HG03135 (cell line): ENCODE measurements around the gene TEAD1.

Experiments used
- ATAC-seq: cut with Tn5 transposase; IDR thresholded peaks from one replicate; pipeline ENCODE4 v1.9.1; 2021; ENCODE audit warnings: mild to moderate bottlenecking, moderate library complexity; ENCODE audit not compliant: unreplicated experiment

The TEAD1 gene

DNA sequence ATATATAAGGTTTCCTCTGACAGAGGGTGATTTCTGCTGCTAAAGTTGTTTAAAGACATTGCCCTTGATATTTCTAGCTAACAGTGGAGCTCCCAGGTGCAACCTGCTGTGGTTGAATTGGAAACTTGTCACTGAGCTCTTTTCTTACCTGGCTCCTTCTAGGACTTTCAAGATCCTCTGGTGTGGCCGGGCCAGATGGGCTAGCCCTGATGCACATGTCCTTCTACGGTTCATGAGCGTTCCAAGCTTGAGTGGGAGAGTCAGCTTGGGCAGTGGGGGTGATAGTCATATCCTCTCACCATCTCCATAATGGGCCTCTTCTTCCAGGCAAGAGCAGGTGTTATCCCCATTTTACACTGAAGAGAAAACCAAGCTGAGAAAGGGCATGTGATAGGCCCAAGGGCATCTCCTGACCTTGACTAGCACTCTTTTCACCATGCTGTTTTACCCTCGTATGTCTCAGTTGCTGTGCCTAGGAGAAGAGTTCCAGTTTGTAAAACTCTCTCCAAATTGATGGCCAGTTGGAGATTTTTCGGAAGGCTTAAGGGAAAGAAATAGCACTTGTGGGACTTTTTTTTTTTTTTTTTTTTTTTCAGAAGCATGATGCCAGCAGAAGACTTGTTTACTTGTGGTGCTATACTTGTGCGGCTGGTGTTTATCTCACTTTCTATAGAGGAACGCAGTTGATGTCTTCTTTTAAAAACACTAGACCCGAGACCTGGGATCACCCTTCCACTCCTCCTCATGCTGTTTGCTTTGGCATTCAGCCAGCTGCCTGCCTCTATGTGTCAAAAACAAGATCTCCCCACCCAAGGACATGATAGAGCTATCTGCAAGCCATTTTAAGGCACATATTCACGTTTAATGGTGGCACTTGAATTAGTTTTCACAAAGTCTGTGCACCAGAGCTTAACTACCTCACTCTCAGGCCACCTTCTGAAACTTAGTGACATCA lies 32.6 kb downstream of the TEAD1 start:
- no peak for ATAC-seq

DNA sequence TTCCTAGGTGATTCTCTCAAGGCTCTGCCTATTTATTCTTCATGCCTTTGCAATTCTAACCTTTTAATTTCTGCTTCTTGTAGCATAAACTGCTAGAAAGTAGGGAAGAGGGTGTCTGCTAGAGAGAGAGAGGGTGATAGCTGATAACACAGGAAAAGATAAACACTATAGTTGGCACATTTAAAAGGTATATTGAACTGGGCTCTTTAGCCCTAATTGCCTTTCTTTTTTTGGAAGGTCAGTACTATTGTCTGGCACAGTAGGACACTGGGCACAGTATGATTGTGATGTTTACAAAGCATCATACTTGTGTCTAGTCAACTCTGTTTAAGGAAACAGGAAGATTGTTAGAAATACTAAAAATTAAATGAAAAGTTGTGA lies 33.3 kb downstream of the TEAD1 start:
- no peak for ATAC-seq

DNA sequence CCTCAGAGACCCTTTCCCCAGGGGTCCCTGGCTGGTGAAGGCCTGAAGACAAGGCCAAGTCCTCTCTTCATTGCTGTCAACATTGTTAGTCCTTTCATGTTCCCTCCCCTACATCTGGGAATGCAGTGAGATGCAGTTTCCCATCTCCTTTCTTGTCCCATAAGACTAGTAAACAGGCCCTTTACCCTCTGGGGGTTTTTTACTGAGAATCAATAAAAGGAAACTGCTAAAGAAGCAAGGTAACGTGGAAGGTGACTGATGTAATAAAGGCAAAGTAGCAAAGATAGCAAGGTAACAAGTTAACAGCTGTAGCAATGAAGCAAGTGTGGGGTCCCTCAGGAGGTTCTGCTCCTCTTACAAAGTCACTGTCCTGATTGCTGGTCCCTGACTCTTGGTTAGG lies 37.3 kb downstream of the TEAD1 start:
- ATAC-seq: no peak

DNA sequence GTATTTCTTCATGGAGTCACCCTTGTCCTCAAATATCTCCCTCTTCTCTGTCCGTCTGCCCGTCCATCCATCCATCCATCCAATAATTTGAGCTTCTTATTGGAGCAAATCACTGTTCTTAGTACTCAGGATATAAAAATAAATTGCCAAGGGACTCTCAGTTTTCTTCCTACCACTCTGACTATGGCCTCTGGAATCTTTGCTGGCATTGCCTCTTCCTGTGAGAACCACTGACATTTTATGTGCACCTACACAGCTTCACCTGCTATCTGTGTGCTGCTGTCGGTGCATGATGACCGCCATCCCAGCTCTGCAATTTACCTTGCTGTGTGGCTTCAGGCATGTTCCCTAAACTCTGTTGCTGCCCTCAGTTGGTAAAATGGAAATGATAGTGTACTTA lies 37.9 kb downstream of the TEAD1 start:
- no peak for ATAC-seq

DNA sequence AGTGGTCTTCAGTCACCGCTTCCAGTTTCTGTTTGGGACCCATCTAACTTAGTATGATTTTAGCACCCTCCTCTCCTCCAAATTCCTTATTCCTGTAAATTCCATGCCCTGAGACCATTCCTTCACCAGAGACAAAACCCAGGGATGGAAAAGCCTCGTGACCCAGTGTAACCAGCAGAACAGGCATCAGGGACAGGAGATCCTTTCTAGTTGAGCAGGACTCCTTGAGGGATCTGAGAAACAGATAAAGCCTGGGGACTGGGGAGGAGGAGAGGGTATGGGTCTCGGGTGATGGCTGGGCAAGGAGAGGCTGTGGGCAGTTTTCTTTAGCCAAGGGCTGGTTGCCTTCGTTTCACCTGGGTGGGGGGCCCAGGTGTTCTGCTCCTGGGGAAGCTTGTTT lies 40.9 kb downstream of the TEAD1 start:
- no peak for ATAC-seq

DNA sequence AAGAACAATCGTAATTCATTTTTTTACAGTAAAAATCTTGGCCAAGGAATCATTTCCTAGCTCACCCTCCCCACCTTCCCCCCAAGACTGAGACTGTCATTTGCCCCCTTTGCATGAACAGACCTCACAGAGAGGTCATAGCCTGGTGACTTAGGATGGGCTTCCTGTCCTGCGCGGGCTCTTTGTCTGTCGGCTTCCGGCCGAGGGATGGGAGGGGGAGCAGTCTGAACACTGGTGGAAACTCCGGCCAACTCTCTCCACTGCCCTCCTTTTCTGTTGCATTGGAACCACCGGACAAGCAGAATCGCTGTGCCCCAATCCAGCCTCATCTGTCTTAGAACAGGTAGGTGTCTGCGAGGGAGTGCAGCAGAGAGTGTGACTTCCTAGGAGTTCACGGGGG lies 41.7 kb downstream of the TEAD1 start:
- ATAC-seq: no peak

DNA sequence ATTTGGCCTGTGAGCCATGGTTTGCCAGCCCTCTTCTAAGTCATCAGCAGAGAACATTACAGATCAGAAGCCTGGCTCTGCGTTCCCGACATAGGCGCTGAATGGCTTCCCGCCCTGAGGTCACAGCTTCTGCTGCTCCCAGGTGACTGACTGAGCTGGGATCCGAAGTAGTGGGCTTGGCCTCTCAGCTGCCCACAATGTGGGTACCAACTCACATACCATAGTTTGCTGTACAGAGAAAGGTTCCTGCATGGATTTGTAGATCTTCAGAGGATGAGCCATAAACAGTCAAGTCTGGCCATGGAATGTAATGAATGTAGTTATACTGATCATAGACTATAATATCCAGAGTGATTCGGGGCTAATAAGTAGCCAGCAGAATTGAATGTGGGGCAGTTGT lies 42.6 kb downstream of the TEAD1 start:
- ATAC-seq: no peak

DNA sequence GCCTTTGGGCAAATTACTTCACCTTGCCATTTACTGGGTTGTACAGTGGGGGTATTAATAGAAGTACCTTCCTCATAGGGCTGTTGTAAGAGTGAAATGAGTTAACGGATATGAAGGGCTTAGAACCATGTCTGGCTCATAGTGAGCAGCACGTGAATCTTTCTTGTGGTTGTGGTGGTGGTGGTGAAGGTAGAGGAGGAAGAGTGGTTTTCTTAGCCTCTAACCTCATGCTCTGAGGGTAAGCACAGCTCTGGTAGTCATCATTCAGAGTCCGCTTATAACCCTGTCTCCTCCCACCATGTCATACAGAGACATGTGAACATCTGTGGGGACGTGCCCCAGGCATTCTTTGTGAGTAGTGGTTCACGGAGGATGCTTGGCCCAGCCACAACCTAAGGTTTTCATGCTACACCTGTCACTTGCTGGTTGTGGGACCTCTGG lies 43.6 kb downstream of the TEAD1 start:
- no peak for ATAC-seq

DNA sequence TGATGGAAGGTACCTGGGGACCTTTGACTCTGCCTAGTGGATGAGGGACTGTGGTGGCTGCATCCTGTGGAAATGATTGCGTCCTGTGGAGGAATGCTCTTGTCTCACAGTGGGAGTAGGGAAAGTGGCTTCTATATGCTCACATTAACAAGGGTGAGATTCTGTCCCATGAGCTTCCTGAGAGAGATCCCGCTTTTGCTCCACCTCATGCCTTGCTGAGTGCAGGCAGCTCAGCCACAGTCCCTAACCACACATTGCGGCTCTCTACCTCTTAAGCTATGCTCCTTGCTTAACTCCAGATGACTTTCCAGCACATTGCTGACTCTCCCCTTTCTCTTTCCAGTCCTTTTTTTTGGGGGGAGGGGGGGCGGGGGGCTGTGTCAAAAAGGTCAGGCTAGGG lies 45.0 kb downstream of the TEAD1 start:
- no peak for ATAC-seq

DNA sequence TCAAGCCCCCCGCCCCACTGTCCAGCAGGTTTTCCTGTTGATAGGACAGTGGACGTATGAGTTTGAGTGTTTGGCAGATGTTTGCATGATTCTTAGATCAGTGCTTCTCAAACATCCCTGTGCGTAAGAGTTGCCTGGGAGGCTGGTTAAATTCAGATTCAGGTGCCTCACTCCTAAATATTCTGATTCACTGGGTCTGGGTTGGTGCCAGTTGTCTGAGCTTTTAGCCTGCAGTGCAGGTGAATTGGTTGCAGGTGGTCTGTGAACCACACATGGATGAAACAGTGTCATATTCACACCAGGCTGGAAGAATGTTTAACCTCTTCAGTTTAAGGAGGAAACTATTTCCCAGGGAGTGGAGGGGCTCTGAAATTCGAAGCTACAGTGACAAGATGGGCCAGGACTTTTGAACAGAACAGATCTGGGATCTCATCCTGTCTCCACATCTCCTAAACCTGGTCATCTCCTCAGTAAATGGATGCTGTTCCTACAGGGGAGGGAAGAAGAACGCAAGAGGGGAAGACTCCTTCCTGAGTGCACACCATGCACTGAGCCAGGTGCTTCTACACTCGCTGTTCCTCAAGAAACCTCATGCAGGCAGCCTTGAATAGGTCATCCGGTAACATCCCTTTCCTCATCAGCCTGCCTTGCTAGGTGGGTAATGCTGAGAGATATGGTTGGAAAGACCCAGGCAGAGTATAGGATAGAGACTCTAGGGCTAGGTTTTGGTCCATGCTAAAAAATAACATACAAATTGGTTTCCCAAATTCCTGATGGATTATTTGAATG lies 47.8 kb downstream of the TEAD1 start:
- no peak for ATAC-seq

DNA sequence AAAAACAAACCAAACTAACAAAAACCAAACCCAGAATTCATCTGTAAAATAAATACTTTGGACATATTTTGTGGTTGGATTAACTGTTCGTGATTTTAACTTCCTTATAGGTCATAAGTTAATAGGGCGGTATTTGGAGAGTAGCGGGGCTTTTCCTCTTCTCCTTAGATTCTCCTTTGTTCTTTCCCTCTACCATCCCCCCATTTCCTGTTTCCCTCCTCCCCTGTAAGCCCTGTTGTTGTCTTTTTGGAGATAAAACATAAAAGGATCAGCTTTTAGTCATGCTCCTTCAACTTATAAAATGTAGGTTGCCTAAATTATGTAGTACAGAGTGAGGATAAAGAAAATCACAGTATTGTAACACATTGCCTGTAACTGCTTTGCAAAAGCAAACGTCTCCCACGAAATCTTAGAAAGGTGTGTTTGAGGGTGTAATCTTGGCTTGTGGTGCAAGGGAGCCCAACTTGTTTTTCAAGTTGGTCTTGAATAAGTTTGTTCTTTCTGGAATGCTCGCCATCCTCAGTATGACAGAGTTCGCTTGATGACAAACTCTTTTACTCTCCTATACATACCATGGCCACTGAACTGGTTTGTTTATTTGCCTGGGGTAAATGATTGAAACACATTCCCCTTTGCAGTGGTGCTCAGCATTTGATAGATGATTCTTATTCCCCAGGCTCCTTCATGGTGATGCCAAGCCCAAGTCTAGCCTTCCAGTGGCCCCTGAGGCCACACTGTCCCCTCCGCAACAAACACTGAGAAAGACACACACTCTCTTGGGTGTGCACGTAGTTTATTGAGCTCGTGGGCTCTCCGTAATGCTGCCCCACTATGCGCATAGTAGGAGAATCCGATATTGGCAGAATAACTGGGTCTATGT lies 49.4 kb downstream of the TEAD1 start:
- no peak for ATAC-seq

DNA sequence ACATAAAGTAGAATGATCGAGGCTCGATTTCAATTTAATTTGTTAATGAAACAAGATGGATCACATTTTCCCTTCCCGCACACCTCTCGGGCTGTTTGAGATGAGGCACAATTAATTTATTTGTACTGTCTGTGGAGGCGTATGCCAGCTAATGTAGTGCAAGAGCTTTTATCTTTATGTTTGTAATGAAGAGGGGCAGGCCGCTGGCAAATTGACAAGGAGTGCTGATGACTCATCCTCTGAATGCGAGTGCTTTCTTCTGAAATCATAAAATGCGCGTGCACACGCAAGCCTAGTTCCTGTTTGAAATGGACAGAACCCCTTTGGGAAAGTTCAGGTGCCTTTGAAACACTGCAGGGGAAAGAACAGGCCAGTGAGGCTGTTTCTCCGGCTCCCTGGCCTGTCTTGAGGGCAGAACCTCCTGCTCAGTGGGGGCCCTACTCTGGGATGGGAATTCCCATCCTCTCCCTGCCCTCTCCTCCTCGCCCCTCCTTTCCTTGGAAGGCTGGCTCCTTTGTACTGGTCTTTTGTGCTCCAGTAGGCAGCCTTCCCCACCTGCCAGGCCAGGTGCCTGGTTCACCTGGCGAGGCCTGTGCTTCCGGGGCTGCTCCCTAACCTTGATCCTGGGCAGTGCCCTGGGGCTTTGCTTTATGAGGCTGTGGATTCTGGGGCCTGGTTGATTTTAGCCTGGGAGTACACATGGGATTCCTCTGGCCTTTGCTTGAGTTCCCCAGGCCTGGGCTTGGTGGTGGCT lies 50.3 kb downstream of the TEAD1 start:
- ATAC-seq: no peak

DNA sequence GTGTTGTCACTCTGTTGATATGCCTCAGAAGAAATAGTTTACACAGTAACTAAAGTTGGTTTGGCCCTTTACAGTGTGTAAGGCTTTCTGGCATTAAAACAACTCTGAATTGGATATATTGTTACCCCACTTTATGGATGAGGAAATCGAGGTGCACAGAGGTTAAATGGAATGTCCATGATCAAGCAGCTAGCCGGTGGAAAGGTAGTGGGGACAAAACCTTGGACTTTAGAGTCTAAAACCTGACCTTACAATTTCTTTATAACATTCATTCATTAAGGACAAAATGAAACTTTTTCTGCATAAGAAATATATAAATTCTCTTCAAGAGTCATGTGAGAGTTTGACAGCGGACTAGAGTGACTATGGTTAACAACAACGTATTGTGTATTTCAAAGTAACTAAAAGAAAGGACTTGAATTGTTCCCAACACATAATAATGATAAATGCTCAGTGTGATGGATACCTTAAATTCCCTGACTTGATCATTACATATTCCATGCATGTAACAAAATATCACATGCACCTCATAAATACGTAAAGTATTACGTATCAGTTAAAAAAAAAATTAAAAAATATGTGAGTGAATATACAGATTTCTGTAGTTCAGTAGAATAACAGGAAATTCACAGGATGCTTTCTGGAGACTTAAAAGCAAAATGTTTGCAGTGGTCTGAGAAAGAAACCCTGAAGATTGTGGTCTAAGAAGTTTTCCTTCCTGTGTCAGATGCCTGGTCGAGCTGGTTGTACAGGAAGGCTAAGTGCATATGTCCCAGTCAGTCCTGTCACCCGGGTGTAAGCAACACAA lies 51.0 kb downstream of the TEAD1 start:
- ATAC-seq: no peak

DNA sequence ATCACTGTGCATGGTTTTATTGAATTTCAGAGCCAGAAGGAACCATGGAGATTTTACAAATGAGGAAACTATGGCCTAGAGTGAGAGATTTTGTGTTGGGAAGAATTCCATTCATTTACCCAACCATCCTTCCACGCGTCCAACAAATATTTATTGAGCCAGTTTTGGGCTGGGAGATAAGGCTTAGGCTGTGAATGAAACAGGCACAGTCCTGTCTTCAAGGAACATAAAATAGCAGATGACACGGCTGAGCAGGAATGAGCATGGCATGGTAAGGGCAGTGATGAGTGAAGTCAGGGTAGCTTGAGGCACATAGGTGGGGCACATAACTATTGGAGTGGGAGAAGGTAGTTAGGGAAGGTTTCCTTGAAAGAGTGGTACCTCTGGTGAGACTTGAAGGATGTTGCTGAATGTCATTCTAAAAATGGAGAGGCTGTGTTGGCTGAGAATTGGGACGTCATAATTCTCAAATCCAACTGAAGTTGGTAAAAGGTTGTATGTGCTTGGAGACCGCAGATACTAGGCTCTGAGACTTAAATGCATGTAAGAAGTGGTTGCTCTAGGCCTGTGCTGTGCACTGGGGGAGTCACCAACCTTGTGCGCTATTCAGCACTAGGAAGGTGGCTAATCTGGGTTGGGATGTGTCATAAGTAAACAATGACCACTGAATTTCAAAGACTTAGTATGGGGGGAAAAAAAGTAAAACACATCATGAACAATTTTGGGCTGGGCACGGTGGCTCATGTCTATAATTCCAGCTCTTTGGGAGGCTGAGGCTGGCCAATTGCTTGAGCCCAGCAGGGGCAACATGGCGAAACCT lies 51.9 kb downstream of the TEAD1 start:
- ATAC-seq: no peak

DNA sequence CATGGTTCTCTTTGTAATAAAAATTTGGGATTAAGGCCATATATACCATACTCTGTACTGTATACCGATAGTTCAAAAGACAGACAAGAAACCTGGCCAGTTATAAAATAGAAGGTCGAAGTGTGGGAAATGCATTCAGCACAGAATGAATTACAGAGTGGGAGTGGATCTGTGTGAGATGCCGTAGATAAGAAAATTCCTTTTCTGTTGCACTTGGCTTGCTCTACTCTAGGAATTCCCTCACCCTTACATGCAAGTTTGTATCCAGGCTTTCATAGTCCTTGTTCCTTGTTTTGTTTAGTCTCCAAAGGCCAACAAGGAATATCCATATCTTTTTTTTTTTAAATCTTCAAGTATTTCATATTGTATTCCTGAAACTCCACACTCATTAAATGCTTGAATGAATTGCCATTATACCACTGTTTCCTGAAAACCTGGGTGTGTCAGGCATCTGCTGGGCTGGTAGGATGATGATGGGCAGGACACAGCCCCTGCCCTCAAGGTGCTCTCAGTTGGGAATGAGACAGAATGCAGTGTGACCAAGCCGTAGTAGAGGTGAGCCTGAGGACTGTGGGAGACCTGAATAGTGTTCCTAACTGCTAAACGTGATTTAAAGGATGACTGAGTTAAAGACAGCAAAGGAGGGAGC lies 53.5 kb downstream of the TEAD1 start:
- no peak for ATAC-seq

DNA sequence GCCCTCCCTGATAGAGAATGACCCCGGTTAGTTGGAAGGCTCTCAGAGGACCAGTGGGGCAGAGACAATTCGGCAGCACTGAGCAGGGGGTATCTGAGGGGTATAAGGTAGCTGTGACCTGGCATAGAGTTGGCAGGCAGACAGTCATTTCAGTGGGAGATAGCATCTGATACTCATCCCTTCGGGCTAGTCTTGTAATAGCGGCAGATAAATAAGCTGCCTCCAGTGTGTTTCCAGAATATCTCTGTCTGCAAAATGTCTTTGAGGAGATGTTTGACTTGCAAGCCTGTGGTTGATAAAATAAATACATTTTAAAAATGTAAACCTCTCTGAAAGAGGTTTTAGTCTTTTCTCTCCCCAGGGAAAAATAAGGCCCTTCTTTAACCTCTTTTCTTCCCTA lies 54.2 kb downstream of the TEAD1 start:
- no peak for ATAC-seq

DNA sequence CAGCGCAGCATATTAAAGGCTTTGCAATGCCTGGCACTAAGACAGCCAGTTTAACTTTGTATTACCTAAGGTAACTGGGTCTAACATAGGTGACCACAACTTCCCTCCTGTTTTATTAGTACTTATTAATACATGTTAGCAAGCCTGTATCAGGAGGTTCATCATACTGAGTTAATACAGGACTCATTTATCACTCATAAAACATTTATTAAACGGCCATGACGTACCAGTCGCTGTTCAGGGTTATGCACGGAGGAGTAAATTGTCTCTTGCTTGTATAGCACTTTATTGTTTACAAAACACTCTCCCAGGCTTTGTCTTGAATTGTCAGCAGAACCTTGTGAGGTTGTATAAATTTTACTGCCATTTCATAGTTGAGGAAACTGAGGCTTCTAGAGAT lies 55.7 kb downstream of the TEAD1 start:
- ATAC-seq: no peak

DNA sequence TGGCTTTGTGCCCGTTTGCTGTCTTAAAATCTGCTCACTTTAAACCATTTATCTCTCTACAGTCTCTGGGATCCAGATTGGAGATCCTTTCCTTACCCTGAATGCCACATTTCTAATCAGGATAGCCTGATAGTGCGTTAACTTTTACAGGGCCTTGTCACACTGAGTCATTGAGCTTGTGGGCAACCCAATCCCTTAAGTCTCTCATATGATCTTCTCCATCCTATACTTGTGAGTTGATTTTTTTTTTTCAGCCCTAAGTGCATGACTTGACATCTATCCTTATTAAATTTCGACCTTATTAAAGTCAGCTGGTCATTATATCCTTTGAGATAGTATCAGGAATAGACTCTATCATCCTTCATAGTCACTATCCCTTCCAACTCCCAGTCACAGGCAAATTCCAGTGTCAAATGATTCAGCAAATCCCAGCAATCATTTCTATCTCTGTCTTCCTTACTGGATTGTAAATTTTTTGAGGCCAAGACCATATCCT lies 57.7 kb downstream of the TEAD1 start:
- ATAC-seq: no peak
